ENCODE results near the gene CES1. TPM values are rescaled to one million over a fixed set of nuclear protein-coding genes. Genes with fewer than 3 reads are reported as not detected.
"Not testable (repeated sequence)": the region's sequence is repeated elsewhere in the genome, so short reads cannot be mapped to it uniquely, and the experiment has no call there.

CES1 gene
- total RNA-seq, result 704 TPM

DNA sequence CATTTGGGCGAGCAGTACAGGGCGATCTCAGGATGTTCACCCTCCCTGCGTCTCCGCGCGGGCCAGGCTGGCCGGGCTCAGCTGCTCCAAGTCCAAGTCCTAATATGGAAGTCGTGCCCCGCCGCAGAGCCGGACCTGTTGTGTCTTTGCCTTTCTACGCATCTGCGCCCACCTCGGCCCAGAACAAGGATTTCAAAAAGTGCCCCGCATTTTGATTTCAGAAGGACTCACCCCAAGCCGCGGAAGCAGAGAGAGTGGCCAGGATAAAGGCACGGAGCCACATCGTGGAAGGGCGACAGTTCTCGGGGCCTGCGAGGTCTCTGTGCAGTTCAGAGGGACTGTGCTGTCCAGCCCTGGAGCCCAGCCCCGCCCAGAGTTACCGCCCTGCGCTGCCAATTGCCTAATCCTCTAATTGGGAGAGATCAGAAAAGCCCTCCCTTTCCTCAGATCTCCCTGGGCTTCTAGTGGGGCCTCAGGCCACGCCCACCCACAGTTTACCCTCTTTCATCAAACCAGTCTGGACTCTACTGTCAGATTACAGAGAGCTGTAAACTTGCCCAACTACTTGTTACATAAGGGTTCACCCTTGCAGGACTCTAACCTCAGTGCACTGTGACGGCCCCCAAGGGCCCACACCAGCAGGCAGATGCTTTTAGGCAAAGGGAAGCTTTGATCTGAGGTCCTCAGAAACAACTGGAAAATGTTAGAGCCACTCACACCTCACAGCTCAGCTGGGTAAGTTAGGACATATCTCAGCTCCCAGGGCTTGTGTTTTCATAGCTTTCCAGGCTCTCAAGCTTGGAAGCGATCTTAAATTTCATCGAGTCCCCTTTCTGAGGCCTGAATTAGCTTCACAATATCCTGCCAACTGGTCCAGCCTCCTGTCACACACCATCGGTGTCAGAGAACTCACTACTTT is at the start of gene CES1:
TSS of gene CES1 (minus strand) at position 324 of the 919 bp plus-strand sequence. CDS start at position 283, 41 bp downstream.
- DNase-seq (ENCODE audit: low spot score), result peak; percentile 80

DNA sequence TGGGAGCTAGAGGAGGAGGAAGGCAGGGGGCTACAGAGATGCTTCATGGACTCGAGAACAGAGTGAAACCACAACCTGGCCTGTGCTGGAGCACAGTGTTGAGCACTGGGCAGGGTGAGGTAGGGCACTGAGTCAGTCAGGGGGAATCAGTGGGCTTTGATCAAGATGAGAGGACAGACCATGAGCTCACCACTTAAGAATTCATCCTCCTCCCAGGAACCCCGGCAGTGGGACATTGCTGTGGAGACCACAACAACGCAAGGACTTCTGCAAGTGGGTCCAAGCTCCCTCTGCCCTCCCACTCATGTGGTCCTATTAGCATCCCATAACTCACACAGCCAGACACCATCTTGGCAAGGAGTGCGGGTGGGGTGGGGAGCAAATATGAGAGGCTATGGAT is 44.0 kb upstream of the CES1 start:
- DNase-seq (ENCODE audit: low spot score), result no peak

- DNase-seq (ENCODE audit: low spot score), result peak; percentile 14
Measured at GRCh38 chr16:55875273-55875672, 42.4 kb upstream of the CES1 start, which contains the start of gene CES5A. CES5A (minus strand) TSS chr16:55875373; CDS start chr16:55875221, 152 bp downstream.

- DNase-seq (ENCODE audit: low spot score), result no peak
Measured at GRCh38 chr16:55873122-55873521, 40.2 kb upstream of the CES1 start.

GRCh38 chr16:55872130-55872529 is 39.2 kb upstream of the CES1 start:
- no peak for DNase-seq (ENCODE audit: low spot score)

- peak; percentile 65 for DNase-seq (ENCODE audit: low spot score)
Measured at GRCh38 chr16:55871411-55872038, 38.6 kb upstream of the CES1 start.

- no peak for DNase-seq (ENCODE audit: low spot score)
Measured at GRCh38 chr16:55868980-55869379, 36.1 kb upstream of the CES1 start.

- DNase-seq (ENCODE audit: low spot score), result no peak
Measured at GRCh38 chr16:55868137-55868536, 35.2 kb upstream of the CES1 start.

- no peak for DNase-seq (ENCODE audit: low spot score)
Measured at GRCh38 chr16:55861288-55861687, 28.4 kb upstream of the CES1 start.

DNA sequence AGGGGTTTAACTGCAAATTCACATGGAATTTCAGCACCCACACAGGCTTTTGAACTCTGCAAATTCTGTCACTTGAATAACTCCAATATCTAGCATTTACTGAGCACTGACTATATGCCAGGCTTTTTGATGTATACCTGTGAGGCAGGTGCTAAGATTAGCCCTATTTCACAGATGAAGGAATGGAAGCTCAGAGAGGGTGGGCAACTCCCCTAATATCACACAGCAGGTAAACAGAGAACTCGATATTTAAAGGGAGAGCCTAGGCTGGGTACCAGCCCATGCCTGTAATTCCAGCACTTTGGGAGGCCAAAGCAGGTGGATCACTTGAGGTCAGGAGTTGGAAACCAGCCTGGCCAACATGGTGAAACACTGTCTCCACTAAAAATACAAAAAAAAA is 24.8 kb upstream of the CES1 start:
- not testable (repeated sequence) for DNase-seq (ENCODE audit: low spot score)

GRCh38 chr16:55856950-55857349 is 24.1 kb upstream of the CES1 start:
- DNase-seq (ENCODE audit: low spot score), result no peak

GRCh38 chr16:55853114-55853513 is 20.2 kb upstream of the CES1 start:
- no peak for DNase-seq (ENCODE audit: low spot score)

DNA sequence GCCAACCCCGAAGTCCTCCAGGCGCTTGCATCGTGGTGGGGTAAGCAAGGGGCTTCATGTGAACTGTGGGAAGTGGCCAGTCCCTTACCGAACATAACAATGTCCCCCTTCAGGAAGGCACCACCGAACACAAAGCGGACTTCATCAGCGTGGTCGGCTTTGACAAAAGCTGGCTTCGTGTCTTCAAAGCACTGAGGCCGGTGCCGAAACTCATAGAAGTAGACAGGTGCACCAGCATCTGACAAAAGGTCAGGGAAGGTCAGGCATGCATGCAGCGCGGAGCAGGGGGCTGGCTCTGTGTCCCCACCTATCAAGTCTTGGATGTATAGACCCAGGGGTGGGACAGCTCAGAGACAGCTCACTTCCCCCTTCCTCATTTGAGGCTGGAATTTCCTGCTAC is 16.6 kb upstream of the CES1 start:
- no peak for DNase-seq (ENCODE audit: low spot score)

- no peak for DNase-seq (ENCODE audit: low spot score)
Measured at GRCh38 chr16:55846598-55847346, 13.9 kb upstream of the CES1 start.

GRCh38 chr16:55843105-55843395 is 10.2 kb upstream of the CES1 start:
- no peak for DNase-seq (ENCODE audit: low spot score)

DNA sequence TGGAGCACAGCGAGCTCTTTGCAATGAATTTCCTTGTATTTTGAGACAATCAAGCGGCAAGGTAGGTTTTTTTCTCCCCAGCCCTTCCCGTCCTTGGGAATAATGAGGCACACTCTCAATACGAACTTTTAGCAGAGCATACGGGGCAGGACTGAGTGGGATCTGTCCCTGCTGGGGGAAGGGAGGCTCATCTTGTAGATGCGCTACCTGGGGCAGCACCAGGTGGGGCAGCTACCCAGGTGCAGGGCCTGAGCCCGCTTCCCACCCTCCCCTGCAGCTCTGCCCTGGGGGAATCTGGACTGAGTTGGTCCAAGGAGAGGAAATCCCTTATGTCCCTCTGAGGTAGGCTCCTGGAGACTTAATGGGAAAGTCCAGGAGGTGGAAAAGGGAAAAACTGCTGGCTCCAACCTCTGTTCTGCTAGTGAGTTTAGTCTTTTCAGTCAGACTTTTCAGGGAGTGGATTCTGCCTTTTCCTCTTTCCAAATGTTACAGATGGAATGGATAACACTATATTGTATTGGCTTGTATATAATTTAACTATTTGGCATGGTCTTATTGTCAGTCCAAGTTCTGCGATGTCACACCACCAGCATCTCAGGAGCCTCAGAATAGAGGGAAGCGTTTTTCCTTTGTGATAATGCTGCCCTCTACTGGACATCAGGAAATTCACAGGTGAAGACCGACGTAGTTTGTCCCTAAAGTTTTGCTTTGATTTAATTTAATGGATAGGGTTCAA is 9.6 kb upstream of the CES1 start:
- DNase-seq (ENCODE audit: low spot score), result peak; percentile 37

DNA sequence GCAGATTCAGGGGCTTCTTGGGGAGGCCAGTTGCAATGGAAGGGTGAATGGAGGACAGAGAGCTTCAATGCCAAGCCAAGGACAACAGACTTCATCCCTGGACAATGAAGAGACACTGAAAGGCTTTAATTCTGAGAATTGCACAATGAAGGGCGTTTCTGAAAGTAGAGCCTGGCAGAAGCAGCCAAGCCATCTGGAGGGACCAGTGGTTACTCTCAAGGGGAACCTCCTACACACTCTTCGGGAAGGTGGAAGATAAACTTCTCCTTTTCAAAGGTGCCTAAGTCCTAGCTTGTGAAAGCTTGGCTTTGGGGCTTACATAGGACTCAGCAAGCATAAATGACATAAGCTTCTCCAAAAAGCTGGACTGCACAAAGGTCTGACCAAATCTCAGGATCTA is 6.2 kb upstream of the CES1 start:
- DNase-seq (ENCODE audit: low spot score), result no peak

DNA sequence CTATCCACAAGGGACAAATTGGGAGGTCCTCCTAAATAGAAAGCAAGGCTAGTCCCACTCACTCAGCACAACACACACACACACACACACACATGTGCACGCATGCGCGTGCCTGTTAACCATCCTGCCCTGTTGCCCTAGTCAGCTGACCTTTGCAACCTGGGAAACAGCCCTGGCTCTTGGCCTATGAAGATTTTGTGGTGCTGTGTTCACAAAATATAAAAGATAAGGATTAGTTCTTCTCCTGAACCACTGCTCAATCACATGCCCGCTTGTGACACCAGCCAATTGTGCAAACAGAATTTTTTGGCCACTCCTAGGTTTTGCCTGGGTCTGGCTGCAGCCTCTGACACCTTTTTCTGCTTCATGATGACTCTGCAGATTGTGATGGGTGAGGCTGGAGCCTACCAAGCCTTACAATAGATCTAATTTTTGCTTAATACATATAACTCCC is 3.3 kb upstream of the CES1 start:
- DNase-seq (ENCODE audit: low spot score), result peak; percentile 54

- peak; percentile 64 for DNase-seq (ENCODE audit: low spot score)
Measured at GRCh38 chr16:55835581-55835980, 2.7 kb upstream of the CES1 start.

DNA sequence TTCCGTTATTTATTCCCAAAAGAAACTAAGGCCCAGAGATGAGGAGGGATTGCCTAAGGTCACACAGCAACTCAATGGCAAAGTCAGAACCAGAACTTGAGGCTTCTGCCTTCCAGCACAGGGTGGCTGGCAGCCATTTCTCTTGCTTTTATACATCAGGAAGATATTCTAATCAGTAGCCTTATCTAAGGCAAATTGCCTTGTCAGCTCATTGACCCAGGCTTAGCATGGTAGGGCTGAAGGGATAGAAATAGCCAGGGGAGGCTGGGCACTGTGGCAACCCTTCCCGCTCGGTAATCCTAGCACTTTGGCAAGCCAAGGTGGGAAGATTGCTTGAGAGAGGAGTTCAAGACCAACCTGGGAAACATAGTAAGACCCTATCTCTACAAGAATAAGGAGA is 2.3 kb upstream of the CES1 start:
- DNase-seq (ENCODE audit: low spot score), result peak; percentile 26

- DNase-seq (ENCODE audit: low spot score), result no peak
Measured at GRCh38 chr16:55834049-55834448, 1.2 kb upstream of the CES1 start.

- no peak for DNase-seq (ENCODE audit: low spot score)
Measured at GRCh38 chr16:55832425-55832772, 497 bp downstream of the CES1 start.
